Fibroblast of peridontal ligament (primary cell): ENCODE measurements around the gene ATIC.

Experiments used
- DNase-seq: peaks from one replicate; pipeline ENCODE4 v3.0.0-alpha.2; 2010; ENCODE audit errors: extremely low read depth

ATIC gene

GRCh38 chr2:215399067-215399716 is 87.3 kb downstream of the ATIC start:
- no peak for DNase-seq
